Suppressor macrophage treated with lipopolysaccharide for 4 hours (primary cell): ENCODE data around the gene VAT1L.
"Not testable (repeated sequence)": the region's sequence is repeated elsewhere in the genome, so short reads cannot be mapped to it uniquely, and the experiment has no call there.

Experiments used
- DNase-seq: peaks from one replicate; pipeline ENCODE4 v3.0.0-alpha.2; 2020

The VAT1L gene

DNA sequence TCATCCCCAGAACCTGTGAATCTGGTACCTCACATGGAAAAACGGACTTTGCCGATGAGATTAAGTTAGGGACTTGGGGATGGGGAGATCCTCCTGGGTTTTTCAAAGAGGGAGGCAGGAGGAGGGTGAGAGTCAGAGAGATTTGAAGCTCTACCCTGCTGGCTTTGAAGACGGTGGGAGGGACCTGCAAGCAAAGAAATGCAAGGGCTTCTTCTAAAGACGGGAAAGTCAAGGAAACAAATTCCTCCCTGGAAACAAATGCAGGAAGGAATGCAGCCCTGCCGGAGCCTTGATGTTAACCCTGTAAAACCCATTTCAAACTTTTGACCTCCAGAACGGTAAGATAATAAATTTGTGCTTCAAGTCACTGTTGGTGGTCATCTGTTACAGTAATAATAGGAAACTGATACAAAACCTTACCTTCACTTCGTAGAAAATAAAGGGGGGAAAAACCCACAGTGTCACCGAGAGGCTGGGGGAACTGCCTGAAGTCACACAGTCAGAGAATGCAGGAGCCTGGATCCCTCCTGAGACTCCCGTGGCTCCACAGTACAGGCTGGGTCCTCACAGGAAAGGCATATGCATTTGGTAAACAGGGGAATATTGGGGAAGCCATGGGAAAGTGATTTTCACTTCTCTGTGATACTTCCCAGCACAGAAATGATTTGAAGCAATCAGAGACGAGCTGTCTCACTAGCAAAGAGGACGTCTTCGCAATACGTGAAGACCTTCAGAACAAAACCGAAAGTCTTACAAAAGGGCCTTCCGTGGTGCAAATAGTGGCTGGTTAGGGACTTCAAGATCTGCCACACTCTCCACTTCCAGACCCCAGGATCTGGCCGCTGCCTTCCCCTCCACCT is 175.1 kb downstream of the VAT1L start:
- no peak for DNase-seq

DNA sequence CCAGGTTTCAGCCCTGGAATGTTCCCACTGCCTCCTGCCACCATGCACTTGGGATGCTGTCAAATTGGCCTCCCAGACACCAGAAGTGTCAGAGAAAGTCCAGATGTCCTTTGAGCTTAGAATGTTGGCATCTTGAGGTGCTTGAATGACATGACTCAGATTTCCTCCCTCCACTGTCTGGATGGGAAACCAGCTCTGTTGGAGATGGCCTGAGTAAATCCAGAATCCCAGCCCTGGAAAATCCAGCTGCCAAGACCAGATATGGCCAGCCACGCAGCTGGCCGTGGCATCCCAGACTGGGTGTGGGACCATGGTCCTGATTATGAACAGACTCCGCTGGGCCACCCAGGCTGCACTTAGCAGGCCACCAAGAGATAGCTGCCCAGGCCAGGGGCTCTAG is 177.0 kb downstream of the VAT1L start:
- DNase-seq, result no peak

DNA sequence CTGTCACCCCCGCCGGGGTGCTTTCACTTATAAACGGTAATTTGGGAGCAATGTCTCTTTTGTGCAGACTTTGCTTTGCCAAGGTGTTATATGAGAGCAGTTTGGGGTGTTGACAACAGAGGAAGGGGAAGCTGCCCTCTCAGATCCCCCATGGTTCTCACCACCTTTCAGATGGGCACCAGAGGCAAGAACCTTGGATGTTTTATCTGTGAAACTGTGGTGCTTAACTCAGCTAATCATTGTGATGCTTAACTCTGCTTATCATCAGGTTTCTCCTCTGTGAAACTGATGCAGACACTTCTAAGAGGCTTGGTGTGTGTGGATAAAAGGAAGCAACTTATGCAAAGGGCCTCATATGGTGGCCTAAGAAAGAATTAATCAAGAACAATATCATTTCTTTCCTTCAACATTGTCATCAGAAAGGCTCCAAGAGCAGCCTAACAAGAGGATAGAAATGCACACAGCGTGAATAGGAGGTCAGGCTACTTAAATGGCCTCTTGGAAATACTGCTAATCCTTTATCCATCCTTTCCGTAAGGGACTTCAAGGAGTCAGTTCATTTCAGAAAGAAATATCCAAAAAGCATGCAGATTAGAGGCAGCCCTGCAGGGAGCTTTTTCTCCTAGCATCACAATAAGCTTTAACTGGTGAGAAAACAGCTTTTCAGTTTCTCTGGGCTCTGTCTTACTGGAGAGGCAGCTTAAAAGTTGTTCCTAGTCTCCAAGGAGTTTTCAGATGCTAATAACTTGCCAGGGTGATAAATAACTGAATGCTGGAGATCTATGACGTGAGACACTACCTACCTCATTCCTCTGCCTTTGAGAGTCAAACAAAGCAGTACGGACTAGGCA is 178.9 kb downstream of the VAT1L start:
- no peak for DNase-seq

DNA sequence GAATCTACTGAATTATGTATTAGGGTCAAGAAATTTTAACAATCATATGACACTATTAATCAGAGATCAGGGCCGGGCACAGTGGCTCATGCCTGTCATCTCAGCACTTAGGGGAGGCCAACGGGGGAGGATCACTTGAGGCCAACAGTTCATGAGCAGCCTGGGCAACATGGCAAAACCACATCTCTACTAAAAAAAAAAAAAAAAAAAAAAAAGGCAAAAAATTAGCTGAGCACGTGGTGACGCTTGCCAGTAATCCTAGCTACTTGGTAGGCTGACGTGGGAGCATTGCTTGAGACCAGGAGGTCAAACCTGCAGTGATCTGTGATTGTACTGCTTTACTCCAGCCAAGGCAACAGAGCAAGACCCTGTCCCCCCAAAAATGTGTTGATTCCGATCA is 181.5 kb downstream of the VAT1L start:
- DNase-seq, result no peak

DNA sequence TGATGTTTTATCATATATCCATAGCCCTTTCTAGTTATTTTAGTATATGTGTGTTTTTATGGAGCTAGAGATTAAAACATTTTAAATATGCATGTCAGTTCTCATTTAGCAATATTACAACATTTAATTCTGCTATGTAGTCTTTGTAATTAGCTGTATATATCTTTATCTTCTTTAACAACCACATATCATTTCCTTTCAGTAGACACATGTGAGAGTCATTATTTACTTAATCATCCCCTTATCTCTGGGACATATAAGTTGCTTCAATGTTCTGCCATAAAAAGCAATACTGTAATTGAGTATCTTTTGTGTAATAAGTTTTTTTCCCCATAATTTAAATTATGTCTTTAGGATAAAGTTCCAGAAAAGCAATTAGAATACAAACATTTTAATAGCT is 182.0 kb downstream of the VAT1L start:
- DNase-seq, result no peak

DNA sequence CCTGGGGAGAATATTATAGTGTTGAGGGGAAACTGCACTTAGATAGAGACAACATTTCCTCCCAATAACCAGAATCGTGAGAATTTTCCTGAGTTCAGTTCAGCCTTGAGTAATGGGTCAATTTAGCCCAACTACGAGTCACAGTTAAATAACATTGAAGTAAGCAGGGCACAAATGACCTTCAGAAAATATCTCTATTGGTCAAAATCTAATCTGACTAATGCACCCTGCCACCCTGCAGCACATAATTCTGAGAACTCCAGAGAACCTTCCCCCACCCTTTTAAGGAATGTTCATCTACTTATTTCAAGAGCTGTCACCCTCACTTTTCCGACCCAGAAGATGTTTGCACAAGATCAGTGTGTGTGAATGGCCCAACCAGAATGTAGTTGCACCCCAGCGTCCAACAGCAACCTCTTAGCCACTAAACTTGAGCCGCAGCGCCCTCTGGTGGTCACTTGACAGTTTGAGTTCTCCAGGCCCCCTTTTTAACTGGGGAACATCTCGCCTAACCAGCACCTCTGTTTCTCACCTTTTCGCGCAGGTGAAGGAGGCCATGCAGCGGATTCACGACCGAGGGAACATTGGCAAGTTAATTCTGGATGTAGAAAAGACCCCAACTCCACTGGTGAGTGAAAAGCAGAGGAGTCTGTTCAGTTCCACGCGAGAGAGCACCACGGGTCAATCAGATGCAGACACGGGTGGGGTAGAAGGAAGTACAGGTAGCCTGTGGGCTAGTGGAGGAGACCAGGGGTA is 183.1 kb downstream of the VAT1L start:
- peak; percentile 85 for DNase-seq

DNA sequence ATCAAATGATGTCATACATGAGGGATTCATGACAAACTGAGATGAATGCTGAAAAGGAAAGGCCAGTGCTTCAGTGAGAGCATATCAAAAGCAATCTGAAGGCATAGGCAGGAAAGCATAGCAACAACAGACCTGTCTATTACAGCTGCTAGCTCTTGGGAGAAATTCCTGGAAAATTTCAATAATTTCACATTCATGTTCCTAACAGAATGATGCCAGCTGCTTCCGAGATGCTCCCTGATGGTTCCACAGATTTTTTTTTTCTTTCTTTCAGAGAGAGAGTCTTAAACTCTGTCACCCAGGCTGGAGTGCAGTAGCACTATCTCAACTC is 183.7 kb downstream of the VAT1L start:
- DNase-seq, result no peak

DNA sequence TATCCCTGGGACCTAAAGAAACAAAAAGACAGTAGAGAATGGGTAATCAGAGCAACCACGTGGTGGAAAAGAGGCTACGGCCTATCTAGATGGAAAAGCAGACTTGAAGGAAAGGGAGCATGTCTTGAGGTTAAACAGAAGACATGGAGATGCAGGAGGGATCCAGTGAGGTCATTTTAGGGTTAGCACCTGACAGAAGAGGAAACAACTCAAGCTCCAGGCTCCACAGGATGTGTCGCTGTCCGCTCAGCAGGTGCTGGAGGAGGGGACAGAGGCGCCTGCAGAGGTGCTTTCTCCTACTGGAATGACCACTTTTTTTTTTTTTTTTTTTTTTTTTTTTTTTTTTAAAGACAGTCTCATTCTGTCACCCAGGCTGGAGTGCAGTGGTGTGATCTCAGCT is 186.5 kb downstream of the VAT1L start:
- no peak for DNase-seq

DNA sequence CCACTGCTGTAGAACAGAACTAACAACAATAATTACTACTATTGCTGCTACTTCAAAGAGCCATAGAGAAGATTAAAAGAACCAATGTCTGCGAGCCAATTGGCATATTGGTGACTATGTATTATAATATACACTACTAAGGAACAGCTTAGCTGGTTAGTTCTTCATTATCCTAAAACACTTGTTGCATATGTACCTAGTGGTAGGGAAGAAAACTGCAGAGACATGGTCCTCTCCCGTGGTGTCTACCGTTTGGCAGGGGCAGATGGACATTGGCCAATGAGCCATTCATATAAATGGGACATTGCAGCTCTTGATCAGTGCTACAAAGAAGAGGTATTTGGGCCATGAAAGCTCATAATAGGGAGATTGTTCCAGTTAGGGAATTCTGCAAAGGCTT is 187.6 kb downstream of the VAT1L start:
- DNase-seq, result no peak

DNA sequence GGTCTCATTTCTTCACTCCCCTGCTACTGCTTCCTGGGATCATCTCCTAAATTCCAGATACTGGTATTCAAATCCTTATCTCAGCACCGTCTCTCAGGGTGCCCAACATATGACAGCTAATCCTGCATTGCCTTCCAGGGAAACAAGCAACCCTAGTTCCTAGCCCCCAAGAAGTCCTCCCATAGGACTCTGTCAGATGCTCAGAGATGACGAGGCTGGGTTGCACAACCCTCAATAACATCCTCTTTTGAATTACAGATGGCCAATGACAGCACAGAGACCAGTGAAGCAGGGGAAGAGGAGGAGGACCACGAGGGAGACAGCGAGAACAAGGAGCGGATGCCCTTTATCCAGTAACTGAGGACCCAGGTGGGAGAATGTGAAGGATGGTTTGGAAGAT is 189.0 kb downstream of the VAT1L start:
- DNase-seq, result peak; percentile 44

DNA sequence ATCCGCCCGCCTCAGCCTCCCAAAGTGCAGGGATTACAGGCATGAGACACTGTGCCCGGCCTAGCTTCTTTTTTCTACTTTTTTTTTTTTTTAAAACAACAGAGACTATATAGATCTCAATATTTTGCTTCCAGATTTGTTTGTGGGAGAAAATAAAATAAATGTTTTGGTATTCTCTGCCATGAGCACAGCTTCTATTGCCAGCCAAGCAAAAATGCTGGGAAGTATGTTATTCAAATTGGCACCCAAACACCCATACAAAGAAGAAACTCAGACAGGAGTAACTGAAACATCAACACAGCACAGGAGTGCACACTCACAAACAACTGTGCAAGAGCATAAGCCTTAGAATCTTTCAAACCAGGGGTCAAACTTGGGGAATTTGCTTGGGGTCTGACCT is 196.7 kb downstream of the VAT1L start:
- DNase-seq, result no peak

DNA sequence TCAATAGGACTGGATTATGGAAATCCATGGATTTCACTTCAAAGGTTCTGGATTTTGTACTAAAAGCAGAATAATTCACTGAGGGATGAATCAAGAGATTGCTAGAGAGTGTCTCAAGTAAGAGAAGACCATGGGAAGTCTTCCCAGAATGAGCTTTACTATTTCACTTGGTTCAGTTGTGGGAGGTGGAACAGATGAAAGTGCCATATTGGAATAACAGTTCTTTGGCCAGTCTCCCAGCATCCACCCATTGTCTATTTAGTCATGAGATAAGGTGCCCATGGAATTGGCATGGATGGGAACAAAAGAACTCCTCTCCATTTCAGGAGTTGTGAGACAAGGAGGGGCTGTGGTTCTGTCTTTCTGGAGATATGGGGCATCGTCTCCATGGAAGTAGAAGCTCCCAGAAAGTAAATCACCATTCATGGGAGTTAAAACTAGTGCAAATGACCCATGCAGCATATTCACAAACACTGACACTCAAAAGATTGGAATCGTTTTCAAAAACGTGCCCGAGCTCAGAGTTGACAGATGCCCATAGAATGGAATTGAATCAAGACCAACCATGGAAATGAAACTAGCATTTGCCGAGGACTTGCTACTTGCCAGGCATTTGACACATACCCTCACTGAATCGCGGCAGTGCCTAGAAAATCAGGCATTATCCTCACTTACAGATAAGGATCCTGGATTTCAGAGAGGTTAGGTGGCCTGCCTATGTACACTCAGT is 197.8 kb downstream of the VAT1L start:
- DNase-seq, result no peak

DNA sequence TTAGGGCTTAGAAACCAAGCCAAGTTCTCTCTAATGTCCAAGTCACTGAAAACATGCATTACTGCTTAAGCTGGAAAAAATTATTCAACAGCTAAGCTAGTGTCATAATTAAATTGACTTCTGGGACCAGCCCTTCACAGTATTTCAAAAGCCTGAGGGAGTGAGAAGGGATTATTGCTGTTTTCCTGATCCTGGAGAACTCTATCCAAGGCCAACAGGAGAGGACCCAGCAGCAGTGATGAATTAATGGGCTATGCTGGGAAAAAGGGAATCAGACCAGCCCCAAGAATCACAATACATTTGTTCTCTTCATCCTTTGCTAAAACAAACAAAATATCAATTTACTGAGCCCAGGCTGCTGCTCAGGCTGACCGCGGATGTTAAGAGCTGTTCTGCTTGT is 199.4 kb downstream of the VAT1L start:
- DNase-seq, result no peak

DNA sequence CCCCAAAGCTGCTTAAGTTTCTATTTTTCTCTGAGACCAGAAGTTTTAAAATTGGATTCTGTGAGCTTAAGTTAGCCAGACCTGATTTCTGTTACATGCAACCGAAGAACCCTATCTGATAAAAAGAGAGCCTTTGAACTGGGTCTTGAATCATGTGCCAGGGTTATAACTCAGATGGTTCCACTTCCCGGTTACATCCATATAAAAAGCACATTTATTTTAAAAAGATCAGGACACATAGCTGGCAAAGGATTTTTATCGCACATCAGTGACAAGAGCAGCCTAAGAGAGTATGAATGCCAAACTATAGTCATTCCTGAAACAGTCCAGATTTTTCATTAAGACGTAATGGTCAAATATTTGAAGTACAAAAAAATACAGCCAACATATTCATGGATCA is 201.5 kb downstream of the VAT1L start:
- no peak for DNase-seq

DNA sequence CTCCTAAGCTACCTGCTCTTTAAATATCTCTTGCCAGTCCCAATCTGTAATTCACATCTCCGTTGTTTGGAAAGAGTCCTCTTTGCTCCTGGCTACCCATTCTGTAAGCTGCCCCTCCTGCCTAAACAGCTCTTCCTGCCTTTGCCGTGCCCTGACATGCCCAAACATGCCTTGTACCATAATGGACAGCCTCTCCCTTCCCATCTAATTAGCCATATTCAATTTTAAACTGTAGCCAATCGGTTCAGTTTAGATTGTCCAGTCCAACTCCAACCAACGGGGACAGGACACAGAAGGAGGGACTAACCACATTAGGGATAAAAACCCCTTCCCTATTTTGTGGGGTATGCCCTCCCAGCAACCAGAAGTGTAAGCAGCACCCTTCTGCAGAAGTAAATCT is 203.3 kb downstream of the VAT1L start:
- DNase-seq, result no peak

DNA sequence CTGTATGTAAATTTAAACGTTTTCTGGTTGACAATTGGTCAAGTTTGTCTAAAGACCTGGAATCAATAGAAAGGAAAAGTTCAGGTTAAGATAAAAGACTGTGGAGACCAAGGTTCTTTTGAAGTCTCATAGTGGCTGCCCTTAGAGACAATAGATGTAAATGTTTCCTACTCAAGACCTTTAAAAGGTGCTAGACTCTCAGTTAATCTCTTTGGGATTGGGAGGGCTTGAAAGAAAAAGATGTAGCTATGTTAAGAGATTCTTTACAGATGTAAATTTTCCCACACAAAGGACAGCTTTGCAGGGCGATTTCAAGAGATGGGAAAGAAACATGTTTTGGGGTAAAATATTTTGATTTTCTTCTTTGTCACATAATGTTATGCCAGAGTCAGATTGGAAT is 204.0 kb downstream of the VAT1L start:
- not testable (repeated sequence) for DNase-seq

DNA sequence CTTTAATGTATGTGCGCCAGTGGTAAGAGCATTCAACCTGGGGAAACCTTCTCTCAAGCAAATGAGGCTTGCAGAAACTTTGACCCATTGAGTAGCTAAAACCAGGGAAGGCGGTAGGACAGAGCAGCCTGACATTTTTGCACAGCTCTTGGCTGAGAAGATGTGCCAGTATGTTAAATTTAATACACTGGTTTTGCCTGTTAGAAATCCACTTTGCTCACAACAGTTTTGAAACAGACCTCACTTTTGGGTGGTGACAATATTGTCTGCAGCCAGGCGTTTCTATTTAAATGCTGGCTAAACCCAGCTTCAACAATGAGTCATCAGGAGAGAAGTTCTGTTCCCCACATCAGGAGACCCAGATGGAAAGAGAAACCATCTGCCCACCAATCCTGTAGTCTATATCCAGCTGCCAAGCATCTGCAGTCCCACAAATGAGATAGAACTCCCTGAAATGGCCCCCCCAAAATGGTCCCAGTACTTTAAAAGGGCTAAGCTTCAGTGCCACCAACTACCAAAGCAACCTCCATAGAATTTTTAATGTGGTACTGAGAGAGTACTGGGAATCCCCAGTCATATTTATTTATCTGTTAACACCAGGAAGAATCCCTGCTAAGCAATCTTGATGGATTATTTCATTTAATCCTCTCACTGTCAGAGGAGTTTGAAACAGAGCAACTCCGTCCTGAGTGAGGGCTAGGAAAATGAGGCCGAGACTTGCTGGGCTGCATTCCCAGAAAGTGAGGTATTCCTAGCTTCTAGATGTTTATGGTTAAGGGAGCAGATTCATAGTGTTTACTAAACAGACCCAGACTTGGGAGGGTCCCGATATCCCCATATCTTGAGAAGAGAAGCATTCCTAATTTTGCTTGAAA is 205.0 kb downstream of the VAT1L start:
- peak; percentile 6 for DNase-seq

DNA sequence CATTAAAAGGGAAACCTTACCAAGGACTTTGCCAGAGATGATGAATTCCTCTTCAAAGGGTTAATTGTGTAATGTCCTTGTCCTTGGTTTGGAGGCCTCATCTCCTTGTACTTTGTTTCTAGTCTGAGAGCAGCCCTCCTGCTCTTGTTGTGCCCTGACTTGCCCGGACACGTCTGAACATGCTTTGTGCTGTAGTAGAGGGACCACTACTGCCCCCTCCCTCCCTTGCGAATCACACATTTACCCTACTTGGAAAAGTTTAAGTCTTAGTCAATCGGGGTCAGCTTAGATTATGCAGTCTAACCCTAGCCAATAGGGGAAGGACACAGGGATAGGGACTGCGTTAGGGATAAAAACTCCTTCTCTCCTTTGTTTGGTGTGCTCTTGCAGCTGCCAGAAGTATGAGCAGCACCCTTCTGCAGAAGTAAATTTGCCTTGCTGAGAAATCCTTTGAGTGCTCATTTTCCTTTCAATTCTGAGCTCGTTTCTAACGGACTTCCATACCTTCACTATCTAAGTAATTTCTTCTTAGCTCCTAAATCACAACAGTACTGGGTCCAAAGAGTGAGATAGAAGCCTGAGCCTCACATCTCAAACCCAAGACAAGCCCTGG is 207.6 kb downstream of the VAT1L start:
- DNase-seq, result no peak

DNA sequence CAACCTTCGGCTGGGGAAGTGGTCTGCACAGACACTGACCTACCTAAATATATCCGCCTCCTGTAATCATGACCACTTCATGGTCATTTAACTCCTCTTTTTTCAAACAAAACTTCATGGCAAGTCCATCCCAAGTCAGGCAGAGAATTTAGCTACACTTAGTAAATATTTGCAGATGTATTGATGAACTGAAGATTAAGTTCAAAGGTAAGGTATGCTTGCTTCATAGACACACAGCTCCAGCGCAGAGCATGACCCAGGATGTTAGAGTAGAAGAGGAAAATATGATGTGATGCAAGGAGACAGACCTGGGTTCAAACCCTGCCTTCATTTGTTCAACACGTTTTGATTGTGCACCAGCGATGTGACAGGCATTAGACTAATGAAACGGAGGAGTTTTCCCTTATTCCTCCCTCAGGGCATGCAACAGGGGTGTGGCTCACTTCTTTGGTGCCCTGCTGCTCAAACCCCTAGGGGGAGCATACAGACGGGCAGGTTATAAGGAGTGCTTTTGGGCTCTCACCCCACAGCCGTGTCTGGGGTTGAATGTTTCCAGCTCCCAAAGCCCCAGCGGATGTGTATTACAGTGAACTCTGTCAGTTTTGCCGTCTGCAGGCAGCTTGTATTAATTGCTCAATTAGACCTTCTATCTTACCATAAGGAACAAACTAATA is 210.1 kb downstream of the VAT1L start:
- DNase-seq, result no peak

DNA sequence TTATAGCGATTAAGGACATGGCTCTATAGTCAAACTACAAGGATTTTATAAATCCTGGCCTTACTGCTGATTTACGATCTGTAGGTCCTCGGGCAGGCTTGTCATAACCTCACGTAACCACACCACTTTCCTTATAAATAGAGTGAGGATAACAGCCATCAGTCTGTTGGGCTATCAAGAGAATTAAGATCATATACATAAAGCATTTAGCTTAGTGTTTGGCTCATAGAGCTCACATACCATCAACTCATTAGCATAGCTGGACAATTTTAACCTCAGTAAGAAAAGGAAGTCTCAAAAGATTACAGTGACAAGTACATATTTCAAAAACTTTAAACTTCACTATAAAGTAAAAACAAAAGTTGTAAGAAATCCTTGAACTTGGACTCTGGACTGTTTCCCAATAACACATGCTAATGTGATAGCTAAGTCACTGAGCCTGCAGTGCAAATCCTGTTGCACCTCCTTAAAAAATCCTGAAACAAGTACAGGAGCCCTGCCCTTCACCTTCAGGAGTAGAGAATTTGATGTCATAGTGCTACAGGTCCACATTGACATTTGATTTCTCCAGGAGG is 213.2 kb downstream of the VAT1L start:
- DNase-seq, result no peak
